Inflammatory macrophage treated with lipopolysaccharide for 4 hours (primary cell): Measurements from ENCODE around the gene ARHGEF3.
A peak's percentile ranks its signal among the peaks of the same experiment; 100 is the strongest.
"Not testable (repeated sequence)": the region's sequence is repeated elsewhere in the genome, so short reads cannot be mapped to it uniquely, and the experiment has no call there.

Source experiments
- DNase-seq: peaks from one replicate; pipeline ENCODE4 v3.0.0-alpha.2; 2020

The ARHGEF3 gene

GRCh38 chr3:56764904-56765547 lies 36.7 kb downstream of the ARHGEF3 start:
- peak; percentile 67 for DNase-seq

- DNase-seq, result no peak
Observed at GRCh38 chr3:56764184-56764583, 37.6 kb downstream of the ARHGEF3 start.

DNA sequence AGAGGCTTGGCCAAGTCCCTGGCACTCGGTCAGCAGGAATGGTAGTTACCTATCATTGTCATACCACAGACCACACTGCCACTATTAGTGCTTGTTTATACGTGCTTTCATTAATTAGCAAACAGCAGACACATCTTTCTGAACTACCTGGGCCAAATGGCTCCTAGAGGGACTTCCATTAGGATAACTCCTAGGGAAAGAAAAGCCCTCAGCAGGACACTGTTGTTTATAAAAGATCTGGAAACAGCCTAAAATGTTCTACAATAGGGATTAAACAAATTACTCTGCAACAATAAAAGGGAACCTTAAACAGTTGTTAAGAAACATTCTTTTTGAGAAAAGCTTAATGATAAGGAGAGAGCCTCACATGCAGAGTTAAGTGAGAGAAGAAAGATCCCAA lies 38.5 kb downstream of the ARHGEF3 start:
- DNase-seq, result no peak

GRCh38 chr3:56762718-56763117 lies 39.0 kb downstream of the ARHGEF3 start:
- DNase-seq, result peak; percentile 8

- DNase-seq, result no peak
Observed at GRCh38 chr3:56761887-56762651, 39.7 kb downstream of the ARHGEF3 start.

- no peak for DNase-seq
Observed at GRCh38 chr3:56761023-56761422, 40.7 kb downstream of the ARHGEF3 start.

DNA sequence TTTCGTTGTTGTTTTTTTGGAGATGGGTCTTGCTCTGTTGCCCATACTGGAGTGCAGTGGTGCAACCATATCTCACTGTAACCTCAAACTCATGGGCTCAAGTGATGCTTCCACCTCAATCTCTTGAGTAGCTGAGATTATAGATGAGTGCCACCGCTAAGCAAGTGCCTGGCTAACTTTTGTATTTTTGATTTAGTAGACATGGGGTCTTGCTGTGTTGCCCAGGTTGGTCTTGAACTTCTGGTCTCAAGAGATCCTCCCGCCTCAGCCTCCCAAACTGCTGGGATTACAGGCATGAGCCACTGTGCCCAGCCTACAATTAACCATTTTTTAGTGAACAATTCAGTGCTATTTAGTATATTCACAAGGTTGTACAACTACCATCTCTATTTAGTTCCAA lies 42.2 kb downstream of the ARHGEF3 start:
- DNase-seq, result no peak

- peak; percentile 94 for DNase-seq
Observed at GRCh38 chr3:56758539-56758981, 43.2 kb downstream of the ARHGEF3 start.

GRCh38 chr3:56758042-56758441 lies 43.7 kb downstream of the ARHGEF3 start:
- DNase-seq, result peak; percentile 28

DNA sequence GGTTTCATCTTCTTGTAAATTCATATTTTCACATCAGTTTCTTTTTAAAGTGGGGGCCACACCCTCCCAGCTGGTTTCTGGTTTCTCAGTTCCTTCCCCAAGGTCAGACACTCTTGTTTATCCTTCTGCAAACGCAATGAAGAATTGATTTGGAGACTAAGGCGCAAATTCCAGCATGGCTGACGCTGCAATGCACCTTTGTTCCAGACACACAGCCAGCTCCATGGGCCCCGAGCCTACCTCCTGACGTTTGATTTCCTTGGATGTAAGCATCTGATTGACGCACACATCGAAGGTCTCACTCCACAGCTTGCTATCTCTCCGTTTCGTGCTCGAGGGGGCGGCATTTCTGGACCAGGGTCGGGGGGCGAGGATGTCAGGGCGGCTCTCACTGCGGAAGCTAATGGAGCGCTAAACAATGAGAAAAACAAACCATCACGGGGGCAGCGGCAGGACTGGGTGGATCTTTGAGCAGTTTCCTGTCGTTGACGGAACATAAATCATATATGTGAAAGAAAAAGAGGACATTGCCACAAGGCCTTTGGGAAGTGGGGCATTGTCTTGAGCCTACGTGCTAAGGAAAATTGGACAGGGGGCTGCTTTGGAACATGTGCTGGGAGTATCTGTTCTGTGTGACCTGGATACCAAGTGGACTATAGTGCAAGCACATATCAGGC lies 46.9 kb downstream of the ARHGEF3 start:
- peak; percentile 76 for DNase-seq

DNA sequence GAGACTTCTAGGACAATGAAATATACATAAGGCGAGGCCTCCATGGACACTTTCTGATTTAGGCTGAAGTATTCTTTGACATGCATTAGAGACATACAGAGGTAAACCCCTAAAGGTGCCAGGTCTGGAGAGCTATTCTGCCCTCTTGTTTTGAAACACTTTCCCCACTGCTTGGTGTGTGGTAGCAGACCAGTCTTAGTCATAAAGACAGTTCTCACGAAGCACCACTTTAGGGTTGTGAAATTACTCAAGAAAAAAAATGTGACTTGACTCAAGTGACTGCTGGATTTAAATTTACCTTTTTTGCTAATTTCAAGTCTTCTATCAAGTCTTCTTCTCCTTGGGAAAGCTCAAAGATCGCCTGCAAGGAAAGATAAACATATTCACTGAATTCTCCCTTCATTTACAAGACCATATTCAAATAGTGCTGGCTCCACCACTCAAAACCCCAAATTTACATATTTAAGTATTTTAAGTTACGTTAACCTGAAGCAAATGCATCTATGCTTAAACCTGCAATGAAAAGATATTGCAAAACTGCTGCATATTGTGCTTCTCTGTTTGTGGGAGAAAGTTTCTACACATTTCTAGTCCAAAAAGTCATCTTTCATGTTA lies 48.4 kb downstream of the ARHGEF3 start:
- peak; percentile 89 for DNase-seq

GRCh38 chr3:56751056-56751707 lies 50.6 kb downstream of the ARHGEF3 start:
- peak; percentile 7 for DNase-seq

DNA sequence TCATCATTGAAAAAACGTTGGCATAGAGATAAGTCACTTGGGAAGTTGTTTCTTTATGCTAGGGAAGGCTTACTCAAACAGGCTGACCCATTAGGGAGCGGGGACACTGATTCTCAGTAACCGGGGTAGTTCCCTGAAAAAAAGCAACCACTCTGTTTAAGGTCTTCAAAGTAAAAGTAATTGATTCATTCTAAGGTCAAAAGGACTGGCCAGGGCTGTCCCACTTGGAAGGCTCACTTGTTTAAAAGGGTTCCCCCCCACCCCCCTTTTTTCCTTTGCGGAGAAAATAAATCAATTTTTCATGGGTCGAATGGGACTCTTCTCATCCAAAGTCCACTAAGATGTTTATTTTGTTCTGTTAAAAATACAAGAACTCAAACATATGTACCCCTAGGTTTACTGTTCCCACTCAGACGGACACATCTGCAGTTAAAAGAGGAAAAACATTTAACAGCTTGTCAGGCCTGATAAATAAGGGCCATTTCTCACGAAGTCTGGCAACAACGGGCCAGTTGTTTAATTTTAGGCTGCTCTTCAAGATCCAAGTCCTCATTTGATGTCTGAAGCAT lies 53.0 kb downstream of the ARHGEF3 start:
- no peak for DNase-seq

- DNase-seq, result no peak
Observed at GRCh38 chr3:56747150-56747549, 54.6 kb downstream of the ARHGEF3 start.

GRCh38 chr3:56744016-56744415 lies 57.7 kb downstream of the ARHGEF3 start:
- DNase-seq, result no peak

GRCh38 chr3:56742887-56743286 lies 58.9 kb downstream of the ARHGEF3 start:
- no peak for DNase-seq

DNA sequence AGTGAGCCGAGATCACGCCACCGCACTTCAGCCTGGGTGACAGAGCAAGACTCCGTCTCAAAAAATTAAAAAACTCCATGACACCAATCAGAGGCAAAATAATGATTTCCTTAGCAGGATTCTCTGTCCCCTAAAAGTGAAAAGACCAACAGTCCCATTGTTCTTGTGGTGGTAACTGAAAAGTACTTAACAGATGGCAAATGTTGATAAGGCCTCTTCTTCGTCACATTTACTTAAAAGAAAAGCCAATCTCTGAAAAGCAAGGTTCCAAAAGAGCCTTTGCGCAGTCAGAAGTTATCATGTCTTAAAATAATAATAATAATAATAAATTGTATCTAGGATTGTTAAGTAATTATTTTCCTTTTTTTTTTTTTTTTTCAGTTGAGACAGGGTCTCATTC lies 62.7 kb downstream of the ARHGEF3 start:
- no peak for DNase-seq

GRCh38 chr3:56737006-56737405 lies 64.7 kb downstream of the ARHGEF3 start:
- no peak for DNase-seq

DNA sequence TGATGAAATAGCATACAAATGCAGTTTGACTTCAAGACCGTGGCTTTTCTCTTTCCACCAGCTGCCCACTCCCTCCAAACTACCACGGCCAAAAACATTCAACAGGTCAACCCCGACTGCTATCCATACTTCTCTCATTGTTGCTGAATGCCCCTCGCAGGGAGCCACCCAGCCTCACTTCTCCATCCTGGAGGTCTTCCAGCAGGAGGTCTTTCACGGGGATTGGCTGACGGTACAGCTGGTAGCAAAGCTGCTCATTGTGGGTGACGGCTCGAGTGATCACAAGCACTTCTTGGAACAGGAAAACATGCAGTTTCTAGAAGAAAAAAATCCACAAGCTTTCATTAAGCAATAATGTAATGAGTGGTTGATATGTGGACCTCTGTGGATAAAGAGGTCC lies 69.6 kb downstream of the ARHGEF3 start:
- DNase-seq, result no peak

DNA sequence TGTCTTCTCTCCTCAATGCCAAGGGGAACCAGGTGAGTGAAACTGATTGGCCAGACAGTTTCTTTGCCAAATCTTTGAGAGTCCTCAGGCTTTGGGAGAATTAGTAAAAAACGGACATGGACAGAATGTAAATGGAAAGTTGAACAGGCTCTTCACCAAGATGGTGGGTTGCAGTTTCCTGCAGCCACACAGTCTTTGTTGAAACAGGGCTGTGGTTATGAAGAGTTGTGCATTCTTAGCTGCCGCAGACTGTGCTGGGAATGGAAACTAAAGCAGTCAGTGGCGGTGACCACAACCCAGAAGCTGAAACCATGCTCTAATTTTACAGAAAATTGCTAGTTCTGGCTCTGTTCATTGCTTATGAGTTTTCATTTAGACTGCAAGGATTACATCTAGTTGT lies 76.6 kb downstream of the ARHGEF3 start:
- no peak for DNase-seq

DNA sequence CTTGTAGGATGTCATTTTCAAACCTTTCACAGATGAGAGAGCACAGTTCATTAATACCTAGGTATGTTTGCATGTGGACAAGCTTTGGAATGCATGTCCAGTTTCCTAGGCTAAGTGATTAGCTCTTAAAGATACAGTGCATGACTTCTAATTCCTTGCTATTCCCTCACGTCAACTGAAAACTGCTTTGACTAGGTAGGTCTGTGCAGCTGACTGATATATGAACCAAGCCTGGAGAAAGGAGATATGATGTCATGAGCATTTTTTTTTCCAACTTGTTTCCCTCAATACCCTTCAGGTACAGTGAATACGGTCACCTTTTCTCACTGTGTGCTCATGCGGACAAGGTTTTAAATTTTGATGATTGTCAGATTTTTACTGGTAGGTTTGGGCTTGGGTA lies 77.1 kb downstream of the ARHGEF3 start:
- DNase-seq, result no peak

DNA sequence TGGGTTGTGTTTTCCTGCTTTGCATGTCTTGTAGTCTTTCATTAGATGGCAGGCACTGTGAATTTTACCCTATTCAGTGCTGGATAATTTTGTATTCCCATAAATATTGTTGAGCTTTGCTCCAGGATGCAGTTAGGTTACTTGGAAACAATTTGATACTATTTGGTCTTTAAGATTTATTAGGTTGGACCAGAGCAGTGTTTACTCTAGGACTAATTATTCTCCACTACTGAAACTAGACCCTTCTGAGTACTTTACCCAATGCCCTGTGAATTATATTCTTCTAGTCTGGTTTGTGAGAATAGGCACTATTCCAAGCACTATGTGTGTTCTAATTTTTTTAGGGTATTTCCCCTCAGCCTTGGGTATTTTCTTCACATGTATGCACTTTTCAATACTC lies 80.9 kb downstream of the ARHGEF3 start:
- no peak for DNase-seq

- not testable (repeated sequence) for DNase-seq
Observed at GRCh38 chr3:56718809-56719208, 82.9 kb downstream of the ARHGEF3 start.
